ENCODE measurements around the gene BCL2L14.

Gene BCL2L14

GRCh38 chr12:12064596-12064995 is 6.1 kb upstream of the BCL2L14 start:
- Histone ChIP-seq H3K4me1 (ENCODE audit: control insufficient read depth, low read depth, low read length) (no peaks in the 10 kb centered on the region), H3K4me3 (ENCODE audit: low read length) (no peak overlapping the region), H3K27me3 (ENCODE audit: control insufficient read depth, insufficient read depth, low read length) (no peaks in the 10 kb centered on the region), H3K9me3 (ENCODE audit: control insufficient read depth, low read depth, low read length) (no peaks in the 10 kb centered on the region), H3K36me3 (ENCODE audit: control insufficient read depth, low read depth, low read length) (no peaks in the 10 kb centered on the region), H3K27ac (ENCODE audit: low read length) (no peak overlapping the region), H3K9ac (ENCODE audit: low read length) (no peak overlapping the region)

- no peak overlapping the region for H3K27ac ChIP-seq (ENCODE audit: low read length)
- peaks cover 9% of the 10 kb centered on the region for H3K4me1 ChIP-seq (ENCODE audit: control insufficient read depth, low read depth, low read length)
- H3K27me3 ChIP-seq (ENCODE audit: control insufficient read depth, insufficient read depth, low read length), result no peaks in the 10 kb centered on the region
- no peaks in the 10 kb centered on the region for H3K36me3 ChIP-seq (ENCODE audit: control insufficient read depth, low read depth, low read length)
- no peak overlapping the region for H3K9ac ChIP-seq (ENCODE audit: low read length)
- no peaks in the 10 kb centered on the region for H3K9me3 ChIP-seq (ENCODE audit: control insufficient read depth, low read depth, low read length)
- no peak overlapping the region for H3K4me3 ChIP-seq (ENCODE audit: low read length)
These were observed 2.0 kb upstream of the BCL2L14 start for GRCh38 chr12:12068751-12069150.

GRCh38 chr12:12069821-12070548 is 754 bp upstream of the BCL2L14 start:
- Histone ChIP-seq H3K27ac (ENCODE audit: low read length) (no peak overlapping the region), H3K27me3 (ENCODE audit: control insufficient read depth, insufficient read depth, low read length) (no peaks in the 10 kb centered on the region), H3K36me3 (ENCODE audit: control insufficient read depth, low read depth, low read length) (no peaks in the 10 kb centered on the region), H3K9me3 (ENCODE audit: control insufficient read depth, low read depth, low read length) (no peaks in the 10 kb centered on the region), H3K4me3 (ENCODE audit: low read length) (no peak overlapping the region), H3K9ac (ENCODE audit: low read length) (no peak overlapping the region), H3K4me1 (ENCODE audit: control insufficient read depth, low read depth, low read length) (peaks cover 9% of the 10 kb centered on the region)

- H3K9ac ChIP-seq (ENCODE audit: low read length), result no peak overlapping the region
- H3K27ac ChIP-seq (ENCODE audit: low read length), result no peak overlapping the region
- H3K4me1 ChIP-seq (ENCODE audit: control insufficient read depth, low read depth, low read length), result peaks cover 9% of the 10 kb centered on the region
These were observed 1.5 kb downstream of the BCL2L14 start for GRCh38 chr12:12072064-12072760.

GRCh38 chr12:12079291-12079690 is 8.6 kb downstream of the BCL2L14 start:
- Histone ChIP-seq H3K4me3 (ENCODE audit: low read length) (no peak overlapping the region), H3K36me3 (ENCODE audit: control insufficient read depth, low read depth, low read length) (no peaks in the 10 kb centered on the region), H3K9ac (ENCODE audit: low read length) (no peak overlapping the region), H3K27me3 (ENCODE audit: control insufficient read depth, insufficient read depth, low read length) (no peaks in the 10 kb centered on the region), H3K27ac (ENCODE audit: low read length) (no peak overlapping the region), H3K4me1 (ENCODE audit: control insufficient read depth, low read depth, low read length) (peaks cover 6% of the 10 kb centered on the region), H3K9me3 (ENCODE audit: control insufficient read depth, low read depth, low read length) (no peaks in the 10 kb centered on the region)

More at GRCh38 chr12:12072064-12072760, 1.5 kb downstream of the BCL2L14 start:
- H3K4me3 ChIP-seq (ENCODE audit: low read length), result no peak overlapping the region
- no peaks in the 10 kb centered on the region for H3K9me3 ChIP-seq (ENCODE audit: control insufficient read depth, low read depth, low read length)
- H3K27me3 ChIP-seq (ENCODE audit: control insufficient read depth, insufficient read depth, low read length), result no peaks in the 10 kb centered on the region
- H3K36me3 ChIP-seq (ENCODE audit: control insufficient read depth, low read depth, low read length), result no peaks in the 10 kb centered on the region

- Histone ChIP-seq H3K4me3 (ENCODE audit: low read length) (no peak overlapping the region), H3K9me3 (ENCODE audit: control insufficient read depth, low read depth, low read length) (no peaks in the 10 kb centered on the region), H3K27me3 (ENCODE audit: control insufficient read depth, insufficient read depth, low read length) (no peaks in the 10 kb centered on the region), H3K9ac (ENCODE audit: low read length) (no peak overlapping the region), H3K36me3 (ENCODE audit: control insufficient read depth, low read depth, low read length) (no peaks in the 10 kb centered on the region), H3K4me1 (ENCODE audit: control insufficient read depth, low read depth, low read length) (peaks cover 18% of the 10 kb centered on the region), H3K27ac (ENCODE audit: low read length) (no peak overlapping the region)
These were observed 11.2 kb downstream of the BCL2L14 start for GRCh38 chr12:12081836-12082497.

- Histone ChIP-seq H3K36me3 (ENCODE audit: control insufficient read depth, low read depth, low read length) (no peaks in the 10 kb centered on the region), H3K27me3 (ENCODE audit: control insufficient read depth, insufficient read depth, low read length) (no peaks in the 10 kb centered on the region), H3K4me3 (ENCODE audit: low read length) (no peak overlapping the region), H3K27ac (ENCODE audit: low read length) (no peak overlapping the region), H3K9me3 (ENCODE audit: control insufficient read depth, low read depth, low read length) (no peaks in the 10 kb centered on the region), H3K4me1 (ENCODE audit: control insufficient read depth, low read depth, low read length) (peaks cover 25% of the 10 kb centered on the region), H3K9ac (ENCODE audit: low read length) (no peak overlapping the region)
These were observed 12.9 kb downstream of the BCL2L14 start for GRCh38 chr12:12083688-12084087.

GRCh38 chr12:12086362-12086761 is 15.6 kb downstream of the BCL2L14 start:
- no peak overlapping the region for H3K9ac ChIP-seq (ENCODE audit: low read length)
- H3K27me3 ChIP-seq (ENCODE audit: control insufficient read depth, insufficient read depth, low read length), result no peaks in the 10 kb centered on the region
- no peak overlapping the region for H3K27ac ChIP-seq (ENCODE audit: low read length)
- H3K4me3 ChIP-seq (ENCODE audit: low read length), result peak overlapping the region; percentile 46
- H3K4me1 ChIP-seq (ENCODE audit: control insufficient read depth, low read depth, low read length), result peaks cover 25% of the 10 kb centered on the region
- H3K36me3 ChIP-seq (ENCODE audit: control insufficient read depth, low read depth, low read length), result no peaks in the 10 kb centered on the region
- no peaks in the 10 kb centered on the region for H3K9me3 ChIP-seq (ENCODE audit: control insufficient read depth, low read depth, low read length)

GRCh38 chr12:12086973-12087692 is 16.4 kb downstream of the BCL2L14 start:
- H3K4me1 ChIP-seq (ENCODE audit: control insufficient read depth, low read depth, low read length), result peaks cover 28% of the 10 kb centered on the region
- H3K9me3 ChIP-seq (ENCODE audit: control insufficient read depth, low read depth, low read length), result no peaks in the 10 kb centered on the region
- H3K36me3 ChIP-seq (ENCODE audit: control insufficient read depth, low read depth, low read length), result no peaks in the 10 kb centered on the region
- peak overlapping the region; percentile 49 for H3K9ac ChIP-seq (ENCODE audit: low read length)
- peak overlapping the region; percentile 77 for H3K27ac ChIP-seq (ENCODE audit: low read length)
- H3K4me3 ChIP-seq (ENCODE audit: low read length), result peak overlapping the region; percentile 46
- H3K27me3 ChIP-seq (ENCODE audit: control insufficient read depth, insufficient read depth, low read length), result no peaks in the 10 kb centered on the region

GRCh38 chr12:12087693-12088034 is 16.9 kb downstream of the BCL2L14 start:
- H3K4me3 ChIP-seq (ENCODE audit: low read length), result peak overlapping the region; percentile 46
- H3K9me3 ChIP-seq (ENCODE audit: control insufficient read depth, low read depth, low read length), result no peaks in the 10 kb centered on the region
- H3K27ac ChIP-seq (ENCODE audit: low read length), result no peak overlapping the region
- H3K36me3 ChIP-seq (ENCODE audit: control insufficient read depth, low read depth, low read length), result no peaks in the 10 kb centered on the region
- peaks cover 30% of the 10 kb centered on the region for H3K4me1 ChIP-seq (ENCODE audit: control insufficient read depth, low read depth, low read length)
- H3K27me3 ChIP-seq (ENCODE audit: control insufficient read depth, insufficient read depth, low read length), result no peaks in the 10 kb centered on the region
- H3K9ac ChIP-seq (ENCODE audit: low read length), result peak overlapping the region; percentile 49

- H3K36me3 ChIP-seq (ENCODE audit: control insufficient read depth, low read depth, low read length), result no peaks in the 10 kb centered on the region
- no peak overlapping the region for H3K4me3 ChIP-seq (ENCODE audit: low read length)
- no peak overlapping the region for H3K27ac ChIP-seq (ENCODE audit: low read length)
- H3K9me3 ChIP-seq (ENCODE audit: control insufficient read depth, low read depth, low read length), result no peaks in the 10 kb centered on the region
- H3K4me1 ChIP-seq (ENCODE audit: control insufficient read depth, low read depth, low read length), result peaks cover 30% of the 10 kb centered on the region
- H3K9ac ChIP-seq (ENCODE audit: low read length), result no peak overlapping the region
- H3K27me3 ChIP-seq (ENCODE audit: control insufficient read depth, insufficient read depth, low read length), result no peaks in the 10 kb centered on the region
These were observed 17.4 kb downstream of the BCL2L14 start for GRCh38 chr12:12088147-12088546.

Measured in iPS-18a (cell line).